Nucleus accumbens (tissue), 56 donors: ENCODE results near the gene EXOSC6.
"Not testable (repeated sequence)": the region's sequence is repeated elsewhere in the genome, so short reads cannot be mapped to it uniquely, and the experiment has no call there.

Experiments
- DNase-seq, 56 donors: peaks; one replicate each; lab custom pipeline; 2025; lab: John Stamatoyannopoulos, UW

Gene EXOSC6

DNA sequence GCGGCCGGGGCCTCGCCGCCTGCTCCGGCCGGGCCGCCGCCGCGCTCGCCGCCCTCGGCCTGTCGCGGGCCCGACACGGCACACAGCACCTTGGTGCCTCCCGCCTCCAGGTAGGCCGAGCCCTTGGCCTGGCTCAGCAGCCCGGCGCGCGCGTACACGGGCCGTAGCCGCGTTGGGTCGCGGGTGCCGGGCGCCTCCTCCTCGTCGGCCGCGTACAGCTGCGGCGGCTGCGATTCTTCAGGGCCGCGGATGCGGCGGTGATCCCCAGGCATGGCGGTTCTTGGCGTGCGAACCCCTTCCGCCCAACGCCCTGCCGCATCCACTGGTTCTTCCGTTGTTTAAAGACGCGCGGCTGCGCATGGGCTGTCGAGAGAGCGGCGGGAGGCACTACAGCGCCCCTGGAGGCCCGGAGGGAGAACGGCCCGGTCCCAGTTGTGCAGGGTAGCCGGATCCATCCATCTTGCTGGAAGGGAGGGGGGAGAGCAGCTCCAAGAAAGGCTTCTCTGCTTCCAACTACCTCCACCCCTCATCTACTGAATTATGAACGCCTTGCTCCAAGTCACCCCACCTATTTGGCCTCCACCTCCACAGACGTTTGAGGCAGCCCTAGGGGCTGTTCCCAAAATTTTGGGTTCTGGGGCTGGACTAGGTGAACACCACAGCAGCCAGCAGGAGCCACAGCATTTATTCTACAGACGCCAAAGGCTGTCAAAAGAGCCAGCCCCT is at the start of gene EXOSC6:
Gene EXOSC6 (minus strand): TSS at position 312 of the 726 bp plus-strand sequence. CDS start 40 bp downstream, at position 272.
- DNase-seq = peak; percentile 38 to 96 (median 85)

DNA sequence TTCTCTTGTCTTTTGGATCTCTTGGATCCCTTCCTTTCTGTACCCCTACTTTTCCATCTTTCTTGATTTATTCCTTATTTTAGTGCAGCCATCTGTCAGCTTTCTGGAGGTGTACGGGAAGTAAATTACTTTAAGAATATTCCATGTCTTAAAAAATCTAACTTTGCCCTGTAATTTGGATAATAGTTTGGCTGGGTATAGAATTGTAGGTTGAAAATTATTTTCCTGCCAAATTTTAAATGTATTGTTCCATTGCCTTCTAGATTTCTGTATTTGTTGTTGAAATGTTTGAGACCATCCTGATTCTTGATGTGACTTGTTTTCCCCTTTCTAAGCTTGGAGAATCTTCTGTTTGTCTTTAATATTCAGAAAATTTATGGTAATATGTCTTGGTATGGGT is 49.4 kb upstream of the EXOSC6 start:
- no peak for DNase-seq

DNA sequence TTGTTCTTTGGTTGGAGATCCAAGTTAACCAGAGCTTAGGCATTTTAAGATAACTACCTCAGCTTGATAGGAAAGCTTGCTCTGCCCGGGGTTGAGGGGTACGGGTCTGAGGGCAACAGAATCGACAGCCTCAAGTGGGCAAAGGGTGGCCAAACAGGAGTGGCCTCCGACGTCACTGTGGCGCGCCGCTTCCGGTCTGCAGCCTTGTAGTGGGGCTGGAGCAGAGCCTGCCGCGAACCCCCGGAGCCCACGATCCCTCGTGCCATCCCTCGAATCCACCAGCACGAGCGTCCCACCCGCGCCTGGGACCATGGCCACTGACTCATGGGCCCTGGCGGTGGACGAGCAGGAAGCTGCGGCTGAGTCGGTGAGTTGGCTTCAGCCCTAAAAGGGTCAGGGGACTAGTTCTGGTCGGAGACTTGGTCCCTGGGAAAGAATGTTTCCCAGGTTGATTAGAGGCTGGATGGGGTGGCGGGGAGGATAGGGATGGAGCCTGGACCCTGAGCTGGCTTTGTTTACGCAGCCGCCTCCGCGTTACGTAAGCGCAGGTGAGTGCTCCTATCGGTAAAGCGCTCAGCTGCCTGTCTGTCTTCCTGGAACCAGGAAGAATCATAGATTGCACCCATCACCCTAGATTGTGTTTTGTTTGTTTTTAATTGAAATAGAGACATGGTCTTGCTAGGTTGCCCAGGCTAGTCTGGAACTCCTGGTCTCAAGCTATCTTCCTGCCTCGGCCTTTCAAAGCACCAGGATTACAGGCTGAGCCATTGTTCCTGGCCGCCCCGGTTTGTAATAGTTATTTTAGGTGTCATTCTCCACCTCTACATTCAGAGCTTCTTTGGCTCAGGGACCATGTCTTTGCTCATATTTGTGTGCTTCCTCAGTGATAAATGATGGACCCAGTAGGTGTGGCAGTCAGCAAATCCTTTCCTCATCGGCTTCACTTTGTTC is 47.5 kb upstream of the EXOSC6 start, which contains the start of gene DDX19B:
Gene DDX19B (plus strand): TSS at position 199 of the 951 bp plus-strand sequence. CDS start 112 bp downstream, at position 311.
- DNase-seq = peak in 55 of 56 donors; percentile 2 to 86 (median 62)

- DNase-seq = no peak
Observed at GRCh38 chr16:70295634-70296033, 43.9 kb upstream of the EXOSC6 start.

- DNase-seq = no peak
Observed at GRCh38 chr16:70294385-70295025, 42.8 kb upstream of the EXOSC6 start.

DNA sequence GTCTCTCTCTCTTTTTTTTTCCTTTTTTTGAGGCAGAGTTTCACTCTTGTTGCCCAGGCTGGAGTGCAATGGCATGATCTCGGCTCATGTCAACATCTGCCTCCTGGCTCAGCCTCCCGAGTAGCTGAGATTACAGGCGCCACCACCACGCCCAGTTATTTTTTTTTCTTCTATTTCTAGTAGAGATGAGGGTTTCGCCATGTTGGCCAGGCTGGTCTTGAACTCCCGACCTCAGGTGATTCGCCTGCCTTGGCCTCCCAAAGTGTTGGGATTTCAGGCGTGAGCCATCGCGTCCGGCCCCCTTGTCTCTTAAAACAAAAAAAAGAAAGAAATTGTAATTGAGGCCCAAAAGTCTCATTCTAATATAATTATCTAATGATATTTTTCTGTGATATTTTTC is 40.4 kb upstream of the EXOSC6 start:
- not testable (repeated sequence) for DNase-seq

GRCh38 chr16:70290949-70291519 is 39.3 kb upstream of the EXOSC6 start:
- no peak for DNase-seq

DNA sequence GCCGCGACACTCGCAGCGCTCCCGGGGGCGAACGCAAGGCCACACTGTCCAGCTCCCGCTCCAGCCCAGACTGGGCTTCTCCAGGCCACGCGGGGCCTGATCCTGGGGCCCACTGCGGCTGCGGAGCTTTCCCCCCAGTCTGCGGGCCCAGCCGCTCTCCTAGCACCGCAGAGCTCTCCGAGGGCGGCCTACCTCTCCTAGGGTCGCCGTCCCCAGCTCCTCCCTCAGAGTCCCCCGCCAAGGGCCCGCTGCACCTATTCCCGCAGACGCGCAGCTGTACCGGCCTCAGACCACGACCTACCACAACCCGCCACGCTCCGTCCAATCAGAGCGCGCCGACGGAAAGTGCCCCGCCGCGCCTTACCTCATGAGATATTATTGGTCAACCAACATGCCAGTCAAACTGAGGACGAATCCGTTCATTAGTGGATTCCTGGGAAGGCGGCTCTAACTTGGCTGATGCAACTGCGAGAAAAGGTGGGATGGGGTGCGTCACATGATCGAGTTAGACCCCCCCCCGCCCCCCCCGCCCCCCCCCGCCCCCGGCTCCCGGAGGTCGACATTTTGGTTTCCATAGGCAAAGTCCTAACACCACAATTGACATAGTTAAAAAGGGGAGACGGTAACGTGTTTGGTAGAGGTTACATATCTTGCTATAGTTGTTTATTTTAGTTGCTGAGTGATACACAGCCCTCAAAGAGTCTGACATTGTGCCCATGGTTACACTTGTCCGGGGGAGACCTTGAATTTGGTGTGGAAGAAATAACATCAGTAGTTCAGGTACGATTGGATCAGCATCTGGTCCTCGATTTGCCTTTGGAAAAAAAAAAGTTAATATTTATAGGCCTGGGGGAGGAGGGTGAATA is 37.7 kb upstream of the EXOSC6 start, which contains the start of gene AARS1:
Gene AARS1 (minus strand): TSS at position 278 of the 866 bp plus-strand sequence. CDS start 6,743 bp downstream, outside the sequence.
- peak; percentile 70 to 98 (median 95) for DNase-seq

DNA sequence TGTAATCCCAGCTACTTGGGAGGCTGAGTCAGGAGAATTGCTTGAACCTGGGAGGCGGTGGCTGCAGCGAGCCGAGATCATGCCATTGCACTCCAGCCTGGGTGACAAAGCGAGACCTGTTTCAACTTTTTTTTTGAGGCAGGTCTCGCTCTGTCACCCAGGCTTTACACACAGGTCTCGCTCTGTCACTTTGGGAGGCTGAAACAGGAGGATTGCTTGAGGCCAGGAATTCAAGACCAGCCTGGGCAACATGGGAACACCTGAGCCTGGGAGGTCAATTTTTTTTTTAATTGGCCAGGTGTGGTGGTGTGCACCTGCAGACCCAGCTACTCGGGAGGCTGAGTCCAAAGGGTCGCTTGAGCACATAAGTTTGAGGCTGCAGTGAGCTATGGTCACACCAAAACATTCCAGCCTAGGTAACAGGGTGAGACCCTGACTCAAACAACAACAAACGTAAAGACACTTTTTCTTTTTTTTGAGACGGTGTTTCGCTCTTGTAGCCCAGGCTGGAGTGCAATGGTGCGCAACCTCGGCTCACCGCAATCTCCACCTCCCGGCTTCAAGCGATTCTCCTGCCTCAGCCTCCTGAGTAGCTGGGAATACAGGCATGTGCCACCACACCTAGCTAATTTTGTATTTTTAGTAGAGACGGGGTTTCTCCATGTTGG is 35.7 kb upstream of the EXOSC6 start:
- DNase-seq = not testable (repeated sequence)

- no peak for DNase-seq
Observed at GRCh38 chr16:70276392-70276791, 24.7 kb upstream of the EXOSC6 start.

DNA sequence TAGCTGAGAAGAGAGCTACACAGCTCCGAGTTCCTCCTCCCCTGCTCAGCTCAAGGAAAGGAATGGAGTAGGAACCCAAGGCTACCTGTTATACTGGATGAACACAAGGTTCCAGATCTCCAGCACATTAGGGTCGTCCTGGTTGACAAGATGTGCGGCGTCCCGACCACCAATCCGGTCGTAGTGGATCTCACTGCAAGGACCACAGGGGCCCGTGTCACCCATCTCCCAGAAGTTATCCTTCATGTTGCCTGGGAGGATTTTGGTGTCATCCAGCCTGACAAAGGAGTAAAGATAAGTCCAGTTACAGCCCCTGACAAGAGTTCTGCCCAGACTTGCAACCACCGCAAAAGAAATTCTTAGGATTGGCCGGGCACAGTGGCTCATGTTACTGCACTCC is 20.0 kb upstream of the EXOSC6 start:
- DNase-seq = no peak

DNA sequence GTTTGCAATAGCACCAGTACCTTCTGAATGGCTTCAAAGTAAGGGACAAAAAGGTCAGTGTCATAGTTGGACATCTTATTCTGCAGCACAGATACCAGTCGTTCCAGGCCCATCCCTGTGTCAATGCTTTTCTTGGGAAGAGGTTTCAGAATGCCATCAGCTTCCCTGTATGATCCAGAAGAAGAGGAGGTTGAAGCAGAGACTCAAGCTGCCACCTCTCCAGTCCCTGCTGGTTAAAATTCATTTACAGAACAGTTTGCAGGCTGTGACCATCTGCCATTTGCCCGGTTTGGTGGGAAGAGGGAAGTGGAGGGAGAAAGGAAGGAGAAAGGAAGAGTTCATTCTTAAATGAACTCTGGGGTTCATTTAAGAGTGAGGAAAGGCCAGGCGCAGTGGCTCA is 18.4 kb upstream of the EXOSC6 start:
- DNase-seq = no peak

DNA sequence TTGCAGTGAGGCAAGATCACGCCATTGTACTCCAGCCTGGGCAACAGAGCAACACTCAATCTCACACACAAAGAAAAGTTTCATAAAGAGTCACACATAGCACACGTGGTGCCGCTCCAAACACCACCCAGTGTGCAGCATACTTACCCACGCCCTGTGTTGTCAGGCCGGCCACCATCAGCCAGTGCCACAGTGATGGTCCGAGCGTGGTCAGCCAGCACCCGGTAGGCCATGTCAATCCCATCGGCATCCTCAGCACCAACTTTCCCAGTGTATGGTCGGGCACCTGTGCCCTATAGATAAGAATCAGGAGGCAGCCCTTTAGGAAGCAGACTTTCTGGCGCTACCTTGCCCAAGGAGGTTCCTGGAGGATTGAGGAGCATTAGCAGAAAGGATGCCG is 17.7 kb upstream of the EXOSC6 start:
- no peak for DNase-seq

GRCh38 chr16:70267922-70268321 is 16.2 kb upstream of the EXOSC6 start:
- DNase-seq = not testable (repeated sequence)

GRCh38 chr16:70267516-70267915 is 15.8 kb upstream of the EXOSC6 start:
- DNase-seq = peak in 8 of 56 donors; percentile 3 to 28 (median 6)

- DNase-seq = not testable (repeated sequence)
Observed at GRCh38 chr16:70259903-70260302, 8.2 kb upstream of the EXOSC6 start.

DNA sequence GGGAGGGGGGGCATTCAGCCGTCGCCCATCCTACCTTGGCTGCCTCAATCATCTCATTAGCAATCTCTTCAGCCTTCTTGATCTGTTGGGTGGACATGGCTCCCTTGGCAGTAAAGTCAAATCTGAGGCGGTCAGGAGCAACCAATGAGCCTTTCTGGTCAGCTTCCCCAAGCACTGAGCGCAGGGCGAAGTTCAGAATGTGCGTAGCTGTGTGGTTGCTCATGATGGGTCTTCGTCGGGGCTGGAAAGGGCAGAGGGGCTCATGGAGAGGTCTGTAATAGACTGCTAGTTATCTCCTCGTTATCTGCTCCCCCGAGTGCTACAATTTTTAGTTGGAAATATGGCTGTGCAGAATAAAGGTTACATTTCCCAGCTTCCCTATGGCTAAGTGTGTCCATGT is 7.2 kb upstream of the EXOSC6 start:
- no peak for DNase-seq

GRCh38 chr16:70258065-70258464 is 6.3 kb upstream of the EXOSC6 start:
- no peak for DNase-seq

GRCh38 chr16:70257391-70257790 is 5.7 kb upstream of the EXOSC6 start:
- no peak for DNase-seq
